K562 (cell line): ENCODE measurements around the gene PODN. TPM values are rescaled to one million over a fixed set of nuclear protein-coding genes. Genes with fewer than 3 reads are reported as not detected.
A peak's percentile ranks its signal among the peaks of the same experiment; 100 is the strongest.

ENCODE experiments used
- ATAC-seq: fragments of 200-7000 bp; cut with Tn5 transposase; 3 replicates; pipeline ENCODE4 v1.9.1; 2020; ENCODE audit warnings: moderate library complexity
- BruUV-seq: library from RNA; stranded (reverse); fragments of 400-500 nt; replicated peaks from 2 replicates; lab custom pipeline; 2021; lab: Mats Ljungman, UMichigan
- CTCF ChIA-PET: fragments of 300-600 bp; formaldehyde crosslinking; extraction: SDS; loops from one replicate; lab custom pipeline; 2021; ENCODE audit warnings: low intra/inter-chr PET ratio; lab: Yijun Ruan, JAX
- POLR2A ChIA-PET: fragments of 300-600, 350-650 bp; sonication (Branson Sonifier 250); formaldehyde crosslinking; extraction: SDS; loops from one replicate; lab custom pipeline; 2021; ENCODE audit warnings: antibody characterized with exemption, inconsistent platforms; lab: Yijun Ruan, JAX
- DNase-seq, 4 experiments: peaks; one replicate each; pipeline versions ENCODE4 v3.0.0 to v3.0.0-alpha.2; 2011 to 2018; ENCODE audit warnings: low spot score in 3 of 4, mixed read lengths in 3 of 4; ENCODE audit errors: extremely low read depth in 1 of 4
- FAIRE-seq: peaks from 2 replicates; lab custom pipeline; 2011; peaks lifted over from hg19 to GRCh38; lab: Jason Lieb, UNC
- H2AFZ ChIP-seq: 2 replicates; pipeline ENCODE4 v1.6.0; 2011; ENCODE audit warnings: low read depth, low read length, control low read depth, inconsistent platforms
- H3K27ac ChIP-seq: fragments of 200-600 bp; 3 replicates; pipeline ENCODE4 v1.8.0; 2011; ENCODE audit warnings: low read depth, mild to moderate bottlenecking, control low read depth, inconsistent platforms, low read length, moderate library complexity, mixed read lengths; ENCODE audit errors: extremely low read depth
- H3K27me3 ChIP-seq, 2 experiments: fragments of 300-600 bp in 1 of 2; 2 replicates in 1 of 2; 3 replicates in 1 of 2; pipeline versions ENCODE4 v1.6.0 to v1.8.0; 2011; ENCODE audit warnings: inconsistent platforms in 2 of 2, low read length in 2 of 2, mild to moderate bottlenecking in 1 of 2, mixed read lengths in 1 of 2, moderate library complexity in 1 of 2; ENCODE audit not compliant: control insufficient read depth in 2 of 2, insufficient read depth in 2 of 2
- H3K36me3 ChIP-seq: fragments of 300-600 bp; 3 replicates; pipeline ENCODE4 v1.8.0; 2011; ENCODE audit warnings: mild to moderate bottlenecking, low read length, inconsistent platforms; ENCODE audit not compliant: control insufficient read depth, insufficient read depth
- H3K4me1 ChIP-seq, 2 experiments: fragments of 200-600 bp in 1 of 2; replicated peaks in 1 of 2; 2 replicates in 1 of 2; 3 replicates in 1 of 2; pipeline versions ENCODE4 v1.5.1 to v1.8.0; 2011; ENCODE audit warnings: inconsistent platforms in 2 of 2, low read length in 2 of 2, mild to moderate bottlenecking in 1 of 2, mixed read lengths in 1 of 2, moderate library complexity in 1 of 2; ENCODE audit not compliant: control insufficient read depth in 2 of 2, insufficient read depth in 2 of 2
- H3K4me2 ChIP-seq: 2 replicates; pipeline ENCODE4 v1.6.1; 2011; ENCODE audit warnings: low read length, control low read depth, inconsistent platforms, mixed read lengths; ENCODE audit not compliant: insufficient read depth
- H3K4me3 ChIP-seq: fragments of 200-600 bp; sonication (generic), shearing (Covaris generic); 2 replicates; pipeline ENCODE4 v1.5.1; 2016; ENCODE audit warnings: control low read depth, inconsistent platforms
- H3K79me2 ChIP-seq: fragments of 200-600 bp; 3 replicates; pipeline ENCODE4 v1.8.0; 2011; ENCODE audit warnings: low read length, inconsistent platforms; ENCODE audit not compliant: control insufficient read depth, insufficient read depth
- H3K9ac ChIP-seq, 2 experiments: 2 replicates each; pipeline versions ENCODE4 v1.6.0 to v1.6.1; 2011; ENCODE audit warnings: low read depth in 2 of 2, low read length in 2 of 2, control low read depth in 1 of 2, inconsistent platforms in 1 of 2, mild to moderate bottlenecking in 1 of 2, mixed read lengths in 1 of 2; ENCODE audit not compliant: insufficient read depth in 1 of 2
- H3K9me1 ChIP-seq: one replicate; pipeline ENCODE4 v1.6.0; 2011; ENCODE audit warnings: inconsistent platforms, mild to moderate bottlenecking, low read length, moderate library complexity; ENCODE audit not compliant: control insufficient read depth, insufficient read depth
- H3K9me3 ChIP-seq: replicated peaks from 2 replicates; pipeline ENCODE4 v1.5.1; 2011; ENCODE audit warnings: low read depth, low read length, inconsistent platforms; ENCODE audit not compliant: control insufficient read depth, insufficient read depth
- H4K20me1 ChIP-seq: replicated peaks from 2 replicates; pipeline ENCODE4 v1.6.1; 2011; ENCODE audit warnings: low read length, inconsistent platforms, mixed read lengths; ENCODE audit not compliant: control insufficient read depth, insufficient read depth
- ATF3 ChIP-seq, 2 experiments: fragments of 450-650 bp in 1 of 2; sonication (generic) in 1 of 2; formaldehyde crosslinking in 1 of 2; IDR thresholded peaks in 1 of 2; conservative IDR thresholded peaks in 1 of 2; 2 replicates each; pipeline versions ENCODE4 v1.6.1 to v1.8.1; 2016 to 2023; ENCODE audit warnings: mild to moderate bottlenecking in 2 of 2, moderate library complexity in 2 of 2, inconsistent platforms in 1 of 2, missing genetic modification reagents in 1 of 2
- FIP1L1 ChIP-seq: fragments of 200-400 bp; formaldehyde crosslinking; IDR thresholded peaks from 2 replicates; pipeline ENCODE4 v1.6.1; 2018; ENCODE audit warnings: mild to moderate bottlenecking, low read depth, low read length; ENCODE audit not compliant: poor library complexity, severe bottlenecking
- NEUROD1 ChIP-seq: fragments of 150-350 bp; IDR thresholded peaks from 2 replicates; pipeline ENCODE4 v1.6.1; 2014; ENCODE audit warnings: borderline replicate concordance, low read length, low read depth; ENCODE audit not compliant: partially characterized antibody
- RCOR1 ChIP-seq, 2 experiments: IDR thresholded peaks; 2 replicates each; pipeline ENCODE4 v1.6.1; 2012; ENCODE audit warnings: low read depth in 2 of 2, low read length in 2 of 2, borderline replicate concordance in 1 of 2, improper control_type of control experiment in 1 of 2
- YBX1 ChIP-seq: fragments of 450-650 bp; IDR thresholded peaks from 2 replicates; pipeline ENCODE4 v1.7.1; 2016; ENCODE audit warnings: mild to moderate bottlenecking
- ZBTB7A ChIP-seq: IDR thresholded peaks from 2 replicates; pipeline ENCODE4 v1.6.1; 2011; ENCODE audit warnings: low read depth, mild to moderate bottlenecking, low read length, moderate library complexity, borderline replicate concordance; ENCODE audit not compliant: control insufficient read depth
- WGBS: fragments of 100-300 bp; shearing (Covaris generic); methylation state at CpG from one replicate; pipeline ENCODE4 v1.1.6; 2016; ENCODE audit warnings: low coverage, mixed read lengths; ENCODE audit not compliant: insufficient coverage; ENCODE audit errors: missing lambda C conversion rate; 5-methylcytosine and 5-hydroxymethylcytosine counted together
- in situ Hi-C: fragments of 300-500 bp; cut with MboI; formaldehyde crosslinking; loops from 4 replicates; pipeline ENCODE4 v1.15.0; 2018; ENCODE audit warnings: inconsistent platforms, mixed read lengths
- intact Hi-C: fragments of 100-400 bp; cut with micrococcal nuclease; formaldehyde crosslinking; loops from 2 replicates; pipeline ENCODE4 v1.14.2; 2022
- polyA plus RNA-seq, 8 experiments: library from polyadenylated mRNA; depleted of rRNA in 4 of 8; stranded (reverse) in 5 of 8; unstranded in 3 of 8; fragments of >200 nt; fragmentation: Nextera tagmentation in 2 of 8; fragmentation: Illumina TruSeq in 1 of 8; extraction: Ambion mirVana in 2 of 8; extraction: Trizol in 1 of 8; gene quantifications; 2 replicates each; pipeline versions ENCODE4 v1.2.1 to v1.2.3, GENCODE V29; 2011 to 2014; ENCODE audit warnings: inconsistent platforms in 1 of 8, missing spikeins in 1 of 8
- total RNA-seq, 7 experiments: library from RNA; depleted of rRNA in 6 of 7; stranded (reverse); fragments of >200 nt in 6 of 7; fragmentation: Illumina TruSeq in 2 of 7; extraction: Trizol in 2 of 7; gene quantifications; 2 replicates each; pipeline versions ENCODE4 v1.2.1 to v1.2.3, GENCODE V29; 2011 to 2021; ENCODE audit warnings: low replicate concordance in 1 of 7

PODN gene
- total and polyA plus RNA-seq, 9 of the 15 experiments (the other 6 are each of a cell fraction or from before 2014, with no cell fraction given): not detected

GRCh38 chr1:53089478-53090226 is 27.6 kb downstream of the PODN start:
- ATAC-seq (no peak), FAIRE-seq (no peak), DNase-seq (no peak)
- Histone ChIP-seq H3K9me3 (no peaks in the 10 kb centered on the region), H3K9me1 (no peaks in the 10 kb centered on the region), H3K27ac (no peak overlapping the region), H3K79me2 (no peaks in the 10 kb centered on the region), H3K36me3 (no peaks in the 10 kb centered on the region), H2AFZ (no peak overlapping the region), H3K27me3 (peaks cover 29 to 46% of the 10 kb centered on the region in 2 experiments), H3K9ac (no peak overlapping the region), H3K4me3 (no peak overlapping the region), H3K4me1 (peaks cover 8 to 54% of the 10 kb centered on the region in 2 experiments; a peak in 3 of 5 replicates), H3K4me2 (no peak overlapping the region), H4K20me1 (0 out of 2 replicates have a peak, but pooled peaks cover 1% of the 10 kb centered on the region)
- no TSS peak for BruUV-seq
- WGBS: 31% methylated on average over 11 of the region's 11 CpGs
- in situ Hi-C loops: no loop called here
- intact Hi-C loops: no loop called here
- CTCF ChIA-PET: no interaction called here
- no peak for TF ChIP-seq YBX1
- no peak for TF ChIP-seq ZBTB7A
- peak; percentile 86 for TF ChIP-seq ATF3 (IDR thresholded peaks at IDR 0.05)
- no peak for TF ChIP-seq ATF3 (CRISPR knock-in tag; conservative IDR thresholded peaks at IDR 0.05)
- no peak for TF ChIP-seq NEUROD1
- TF ChIP-seq FIP1L1: no peak
- no peak for TF ChIP-seq RCOR1 (IDR thresholded peaks at IDR 0.05; ENCODE audit: borderline replicate concordance in 1 of 2, low read depth in 2 of 2, low read length in 2 of 2)
- POLR2A ChIA-PET: interaction anchor here (0.6 to 0.9 kb wide), 5 partner anchors 29 to 387 kb away, joined by 3 to 4 read pairs (median 3); no protein-coding TSS in a partner anchor
